ENCODE data around the gene TTC16. TPM values are rescaled to one million over a fixed set of nuclear protein-coding genes. Genes with fewer than 3 reads are reported as not detected.

TTC16 gene
- total and polyA plus RNA-seq, 2 of the 8 experiments (the other 6 are each of a cell fraction or from before 2014, with no cell fraction given), result 0.03 TPM; not detected in 1

GRCh38 chr9:127715470-127716337 is at the start of gene TTC16, which contains the start of gene PTRH1 (continued):
- TF ChIP-seq TAF1 (IDR thresholded peaks at IDR 0.05; ENCODE audit: low read depth, low read length) (peak; percentile 55; the same call in 1 of the 2 replicates), MAFK (IDR thresholded peaks at IDR 0.05; ENCODE audit: low read depth, low read length) (no peak), POU5F1 (IDR thresholded peaks at IDR 0.05; ENCODE audit: low read depth, low read length) (no peak), ZNF274 (IDR thresholded peaks at IDR 0.05; ENCODE audit: borderline replicate concordance, extremely low read depth, low read length) (no peak), YY1 (IDR thresholded peaks at IDR 0.05; ENCODE audit: low read depth, low read length) (peak; percentile 100), CBX5 (IDR thresholded peaks at IDR 0.05; ENCODE audit: low read depth, low read length) (no peak), CTBP2 (IDR thresholded peaks at IDR 0.05; ENCODE audit: borderline replicate concordance, insufficient read depth, insufficient read length, low read length) (no peak), EZH2 (IDR thresholded peaks at IDR 0.05; ENCODE audit: low read depth, low read length, severe bottlenecking) (no peak), KDM5A (IDR thresholded peaks at IDR 0.05; ENCODE audit: low read length) (no peak), SAP30 (IDR thresholded peaks at IDR 0.05; ENCODE audit: insufficient read depth, insufficient replicate concordance, low read length) (peak; percentile 94), PHF8 (conservative IDR thresholded peaks at IDR 0.05; ENCODE audit: low read depth, low read length) (0 out of 2 replicates have a peak, but pooled peaks have one; percentile 17), CBX8 (IDR thresholded peaks at IDR 0.05; ENCODE audit: borderline replicate concordance, low read depth, low read length) (no peak), POLR2A (IDR thresholded peaks at IDR 0.05; ENCODE audit: control extremely low read depth in 1 of 2, low read depth in 2 of 2, low read length in 2 of 2) (peak in 1 of 2 experiments; percentile 45; a peak in 1 of 3 replicates), E2F6 (IDR thresholded peaks at IDR 0.05) (peak; percentile 26; the same call in 1 of the 2 replicates), SUZ12 (IDR thresholded peaks at IDR 0.05; ENCODE audit: low read length) (no peak), GABPA (IDR thresholded peaks at IDR 0.05; ENCODE audit: borderline replicate concordance, insufficient read depth, low read length) (peak; percentile 13; the same call in 1 of the 2 replicates), ATF3 (IDR thresholded peaks at IDR 0.05; ENCODE audit: insufficient read depth, low read depth, low read length) (no peak), NRF1 (IDR thresholded peaks at IDR 0.05; ENCODE audit: low read depth, low read length) (no peak), POLR2AphosphoS5 (IDR thresholded peaks at IDR 0.05; ENCODE audit: low read depth, low read length) (no peak), BACH1 (IDR thresholded peaks at IDR 0.05; ENCODE audit: low read length) (no peak), TEAD4 (IDR thresholded peaks at IDR 0.05; ENCODE audit: low read depth, low read length) (no peak), KDM4A (IDR thresholded peaks at IDR 0.05; ENCODE audit: low read depth, low read length, severe bottlenecking) (peak; percentile 87), GTF2F1 (IDR thresholded peaks at IDR 0.05; ENCODE audit: borderline replicate concordance, low read depth, low read length) (no peak)
